Caco-2 (cell line): Measurements from ENCODE around the gene ITPR1. TPM values are rescaled to one million over a fixed set of nuclear protein-coding genes. Genes with fewer than 3 reads are reported as not detected.

Source experiments
- BruUV-seq: library from RNA; stranded (reverse); fragments of 400-500 nt; replicated peaks from 2 replicates; lab custom pipeline; 2021; lab: Mats Ljungman, UMichigan
- CTCF ChIA-PET: fragments of 300-600 bp; sonication (Branson Sonifier 250); formaldehyde crosslinking; loops from one replicate; lab custom pipeline; 2022; ENCODE audit warnings: antibody characterized with exemption; lab: Charles Lee
- POLR2A ChIA-PET: fragments of 300-600 bp; sonication (Branson Sonifier 250); formaldehyde crosslinking; loops from one replicate; lab custom pipeline; 2022; ENCODE audit warnings: antibody characterized with exemption; lab: Charles Lee
- DNase-seq, 2 experiments: peaks; one replicate each; pipeline versions ENCODE4 v3.0.0 to v3.0.0-alpha.2; 2020 to 2022
- H3K27me3 ChIP-seq: replicated peaks from 2 replicates; pipeline ENCODE4 v1.6.0; 2011; ENCODE audit warnings: low read length; ENCODE audit not compliant: control insufficient read depth, insufficient read depth
- H3K36me3 ChIP-seq: 2 replicates; pipeline ENCODE4 v1.5.1; 2011; ENCODE audit warnings: low read length; ENCODE audit not compliant: control insufficient read depth, insufficient read depth
- H3K4me1 ChIP-seq: fragments of 250-450 bp; sonication (Bioruptor Pico); 2 replicates; pipeline ENCODE4 v1.5.1; 2020; ENCODE audit warnings: mild to moderate bottlenecking
- H3K4me3 ChIP-seq: 2 replicates; pipeline ENCODE4 v1.5.1; 2011; ENCODE audit warnings: low read depth, mild to moderate bottlenecking, control low read depth, low read length
- H3K9me3 ChIP-seq: fragments of 250-450 bp; sonication (Bioruptor Pico); 2 replicates; pipeline ENCODE4 v1.5.1; 2020; ENCODE audit warnings: mild to moderate bottlenecking, moderate library complexity
- H3K27ac Mint-ChIP-seq: one replicate; pipeline ENCODE4 v1.8.0; 2022; ENCODE audit warnings: mixed read lengths; ENCODE audit not compliant: unreplicated experiment
- H3K27me3 Mint-ChIP-seq: one replicate; pipeline ENCODE4 v1.8.0; 2022; ENCODE audit warnings: mixed read lengths; ENCODE audit not compliant: insufficient read depth, unreplicated experiment
- H3K36me3 Mint-ChIP-seq: one replicate; pipeline ENCODE4 v1.8.0; 2022; ENCODE audit warnings: mild to moderate bottlenecking, mixed read lengths; ENCODE audit not compliant: insufficient read depth, unreplicated experiment
- H3K4me1 Mint-ChIP-seq: one replicate; pipeline ENCODE4 v1.8.0; 2022; ENCODE audit warnings: low read depth, mixed read lengths; ENCODE audit not compliant: unreplicated experiment
- H3K4me3 Mint-ChIP-seq: one replicate; pipeline ENCODE4 v1.8.0; 2022; ENCODE audit warnings: mild to moderate bottlenecking, moderate library complexity, mixed read lengths; ENCODE audit not compliant: unreplicated experiment
- H3K9me3 Mint-ChIP-seq: one replicate; pipeline ENCODE4 v1.8.0; 2022; ENCODE audit warnings: mixed read lengths; ENCODE audit not compliant: unreplicated experiment
- CTCF ChIP-seq, 2 experiments: fragments of 200-600 bp in 1 of 2; IDR thresholded peaks; 1 replicate in 1 of 2; 2 replicates in 1 of 2; pipeline versions ENCODE4 v1.5.1 to v1.8.0; 2011 to 2022; ENCODE audit warnings: antibody characterized with exemption in 1 of 2, control low read depth in 1 of 2, inconsistent platforms in 1 of 2, low read depth in 1 of 2, low read length in 1 of 2, mild to moderate bottlenecking in 1 of 2, moderate library complexity in 1 of 2; ENCODE audit not compliant: insufficient read depth in 1 of 2, severe bottlenecking in 1 of 2, unreplicated experiment in 1 of 2
- intact Hi-C: fragments of 100-400 bp; cut with micrococcal nuclease; formaldehyde crosslinking; loops from one replicate; pipeline ENCODE4 v1.10.0; 2022; ENCODE audit not compliant: unreplicated experiment
- total RNA-seq: library from RNA; stranded (reverse); gene quantifications from 2 replicates; pipeline ENCODE4 v1.2.3, GENCODE V29; 2022

The ITPR1 gene
- total RNA-seq, 1 experiment from 2014 or later = 10.4 TPM

- no peak overlapping the region for H3K4me3 ChIP-seq
- TF ChIP-seq CTCF (IDR thresholded peaks at IDR 0.05; ENCODE audit: insufficient read depth in 1 of 2, low read depth in 1 of 2, low read length in 1 of 2, severe bottlenecking in 1 of 2, unreplicated experiment in 1 of 2) = no peak
- intact Hi-C loops = no loop called here
- no peak overlapping the region for H3K4me3 Mint-ChIP-seq
- no peaks in the 10 kb centered on the region for H3K36me3 ChIP-seq
- ChIA-PET CTCF (no interaction called here), POLR2A (no interaction called here)
- no peaks in the 10 kb centered on the region for H3K27me3 Mint-ChIP-seq
- no peak overlapping the region for H3K27ac Mint-ChIP-seq
- no peak for DNase-seq
- peaks cover 4% of the 10 kb centered on the region for H3K36me3 Mint-ChIP-seq
- no peaks in the 10 kb centered on the region for H3K4me1 ChIP-seq
- H3K9me3 Mint-ChIP-seq = peaks cover 12% of the 10 kb centered on the region
- H3K9me3 ChIP-seq = no peaks in the 10 kb centered on the region
- BruUV-seq = no TSS peak
- H3K27me3 ChIP-seq = no peaks in the 10 kb centered on the region
- no peaks in the 10 kb centered on the region for H3K4me1 Mint-ChIP-seq
Observed at GRCh38 chr3:4818164-4818563, 325.0 kb downstream of the ITPR1 start.

- Histone ChIP-seq H3K4me3 (no peak overlapping the region), H3K4me1 (no peaks in the 10 kb centered on the region), H3K9me3 (no peaks in the 10 kb centered on the region), H3K36me3 (no peaks in the 10 kb centered on the region), H3K27me3 (no peaks in the 10 kb centered on the region)
- ChIA-PET CTCF (no interaction called here), POLR2A (no interaction called here)
- Mint-ChIP-seq H3K4me1 (no peaks in the 10 kb centered on the region), H3K4me3 (no peak overlapping the region), H3K27ac (no peak overlapping the region), H3K9me3 (peaks cover 12% of the 10 kb centered on the region), H3K36me3 (peaks cover 4% of the 10 kb centered on the region), H3K27me3 (no peaks in the 10 kb centered on the region)
- DNase-seq = no peak
- no TSS peak for BruUV-seq
- no peak for TF ChIP-seq CTCF (IDR thresholded peaks at IDR 0.05; ENCODE audit: insufficient read depth in 1 of 2, low read depth in 1 of 2, low read length in 1 of 2, severe bottlenecking in 1 of 2, unreplicated experiment in 1 of 2)
- intact Hi-C loops = no loop called here
Observed at GRCh38 chr3:4818986-4819693, 326.0 kb downstream of the ITPR1 start.

GRCh38 chr3:4819746-4820145, 326.6 kb downstream of the ITPR1 start:
- no peak for TF ChIP-seq CTCF (IDR thresholded peaks at IDR 0.05; ENCODE audit: insufficient read depth in 1 of 2, low read depth in 1 of 2, low read length in 1 of 2, severe bottlenecking in 1 of 2, unreplicated experiment in 1 of 2)
- no peak overlapping the region for H3K27ac Mint-ChIP-seq
- POLR2A ChIA-PET = no interaction called here

More at GRCh38 chr3:4819746-4820145, 326.6 kb downstream of the ITPR1 start:
- Mint-ChIP-seq H3K9me3 (peaks cover 12% of the 10 kb centered on the region), H3K36me3 (peaks cover 4% of the 10 kb centered on the region), H3K27me3 (no peaks in the 10 kb centered on the region), H3K4me3 (no peak overlapping the region), H3K4me1 (peaks cover 1% of the 10 kb centered on the region)
- DNase-seq = no peak
- no TSS peak for BruUV-seq
- Histone ChIP-seq H3K27me3 (no peaks in the 10 kb centered on the region), H3K36me3 (no peaks in the 10 kb centered on the region), H3K9me3 (no peaks in the 10 kb centered on the region), H3K4me1 (peaks cover 3% of the 10 kb centered on the region), H3K4me3 (no peak overlapping the region)
- CTCF ChIA-PET = no interaction called here
- intact Hi-C loops = no loop called here
